Activated naive CD4-positive, alpha-beta T cell treated with anti-CD3 and anti-CD28 coated beads, Interleukin-2, amount 50 U/mL, for 16 hours (primary cell): Measurements from ENCODE around the gene MBD3.

Experiments used
- DNase-seq: peaks from one replicate; pipeline ENCODE4 v3.0.0-alpha.2; 2020

The MBD3 gene

GRCh38 chr19:1618157-1619093 lies 25.8 kb upstream of the MBD3 start:
- peak; percentile 34 for DNase-seq

DNA sequence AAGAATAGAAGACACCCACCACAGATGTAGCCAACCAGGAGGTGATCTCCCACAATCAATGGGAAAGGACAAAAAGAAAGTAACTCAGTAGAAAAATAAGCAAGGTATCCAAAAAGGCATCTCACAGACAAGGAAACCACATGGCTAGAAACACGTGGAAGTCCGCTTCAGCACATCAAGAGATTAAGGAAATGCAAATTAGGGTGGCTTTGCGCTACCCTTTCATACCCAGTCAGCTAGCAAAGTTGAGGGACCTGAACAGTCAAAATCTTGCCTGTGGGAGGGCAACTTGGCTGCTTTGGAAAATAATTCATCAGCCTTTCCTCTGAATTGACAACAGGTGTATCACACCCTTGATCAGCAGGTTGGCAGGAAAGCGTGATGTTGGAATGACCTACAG lies 24.2 kb upstream of the MBD3 start:
- DNase-seq = no peak

DNA sequence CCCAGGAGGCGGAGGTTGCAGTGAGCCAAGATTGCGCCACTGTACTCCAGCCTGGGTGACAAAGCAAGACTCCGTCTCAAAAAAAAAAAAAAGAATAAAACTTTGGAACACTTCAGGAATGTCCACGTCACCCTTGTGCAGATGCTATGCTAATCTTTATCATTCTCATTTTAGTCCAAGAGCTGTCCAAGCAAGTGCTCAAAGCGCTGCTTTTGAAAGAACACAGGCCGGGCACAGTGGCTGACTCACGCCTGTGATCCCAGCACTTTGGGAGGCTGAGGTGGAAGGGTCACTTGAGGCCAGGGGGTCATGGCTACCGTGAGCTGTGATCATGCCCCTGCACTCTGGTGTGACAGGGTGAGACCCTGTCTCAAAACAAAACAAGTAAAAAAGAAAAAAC lies 23.7 kb upstream of the MBD3 start:
- DNase-seq = no peak

DNA sequence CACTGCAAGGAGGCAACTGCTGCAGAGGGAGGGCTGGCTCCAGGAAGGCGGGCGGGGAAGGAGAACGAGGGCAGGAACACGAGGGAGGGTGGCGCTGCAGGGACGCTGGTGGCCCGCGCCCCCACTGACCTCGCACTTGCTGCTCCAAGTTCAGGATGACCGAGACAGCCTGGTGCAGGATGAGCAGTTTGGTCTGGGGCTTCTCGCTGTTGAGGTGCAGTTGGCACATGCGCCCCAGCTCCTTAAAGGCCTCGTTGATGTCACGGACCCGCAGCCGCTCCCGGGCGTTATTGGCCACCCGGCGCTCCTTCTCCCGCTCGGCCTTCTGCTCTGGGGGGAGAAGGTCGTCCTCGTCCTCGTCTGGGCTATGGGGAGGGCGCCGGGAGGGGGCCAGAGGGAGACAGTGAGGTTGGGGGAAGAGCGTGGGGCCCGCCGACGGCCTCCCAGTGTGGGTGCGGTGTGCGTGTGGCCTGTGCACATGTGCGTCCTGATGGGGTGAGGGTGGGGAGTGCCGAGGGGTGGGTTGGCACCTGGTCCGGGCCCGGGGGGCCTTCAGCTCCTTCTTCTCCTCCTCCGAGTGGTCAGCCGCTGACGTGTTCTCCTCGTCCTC lies 22.6 kb upstream of the MBD3 start:
- DNase-seq = no peak

DNA sequence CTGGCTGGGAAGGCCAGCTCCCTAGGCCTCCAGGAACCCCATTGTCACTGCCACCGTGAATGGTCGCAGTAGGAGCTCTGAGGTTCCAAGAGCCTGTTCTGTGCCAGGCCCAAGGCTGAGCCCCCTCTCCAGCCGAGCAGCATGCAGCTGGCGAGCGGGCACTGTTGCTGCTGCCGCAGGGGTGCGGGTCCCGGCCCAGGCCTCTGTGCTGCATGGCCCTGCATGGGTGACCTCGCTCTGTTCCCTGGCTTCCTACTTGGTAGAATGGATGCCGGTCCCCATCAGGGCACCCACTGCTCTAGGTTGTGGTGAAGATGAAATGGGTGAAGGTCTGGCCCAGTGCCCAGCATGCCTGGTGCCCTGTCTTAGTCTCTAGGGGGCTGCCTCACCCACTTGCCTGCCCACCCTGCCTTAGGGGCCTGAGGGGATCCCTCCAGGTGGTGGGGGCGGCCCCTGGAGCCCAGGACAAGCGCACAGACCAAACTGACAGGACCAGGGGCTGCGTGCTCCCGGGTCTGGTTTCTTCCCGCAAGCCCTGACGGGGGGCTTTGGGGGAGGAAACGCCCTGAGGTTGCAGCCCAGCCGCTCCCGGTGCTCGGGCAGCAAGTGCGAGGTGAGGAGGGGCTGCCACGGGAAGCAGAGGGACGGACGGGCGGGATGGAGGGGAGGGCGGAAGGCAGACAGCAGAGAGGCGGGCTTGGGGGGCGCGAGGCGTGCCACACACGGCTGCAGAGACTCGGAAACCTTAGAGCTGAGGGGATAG lies 21.3 kb upstream of the MBD3 start:
- DNase-seq = no peak

- no peak for DNase-seq
Observed at GRCh38 chr19:1613146-1613545, 20.5 kb upstream of the MBD3 start.

DNA sequence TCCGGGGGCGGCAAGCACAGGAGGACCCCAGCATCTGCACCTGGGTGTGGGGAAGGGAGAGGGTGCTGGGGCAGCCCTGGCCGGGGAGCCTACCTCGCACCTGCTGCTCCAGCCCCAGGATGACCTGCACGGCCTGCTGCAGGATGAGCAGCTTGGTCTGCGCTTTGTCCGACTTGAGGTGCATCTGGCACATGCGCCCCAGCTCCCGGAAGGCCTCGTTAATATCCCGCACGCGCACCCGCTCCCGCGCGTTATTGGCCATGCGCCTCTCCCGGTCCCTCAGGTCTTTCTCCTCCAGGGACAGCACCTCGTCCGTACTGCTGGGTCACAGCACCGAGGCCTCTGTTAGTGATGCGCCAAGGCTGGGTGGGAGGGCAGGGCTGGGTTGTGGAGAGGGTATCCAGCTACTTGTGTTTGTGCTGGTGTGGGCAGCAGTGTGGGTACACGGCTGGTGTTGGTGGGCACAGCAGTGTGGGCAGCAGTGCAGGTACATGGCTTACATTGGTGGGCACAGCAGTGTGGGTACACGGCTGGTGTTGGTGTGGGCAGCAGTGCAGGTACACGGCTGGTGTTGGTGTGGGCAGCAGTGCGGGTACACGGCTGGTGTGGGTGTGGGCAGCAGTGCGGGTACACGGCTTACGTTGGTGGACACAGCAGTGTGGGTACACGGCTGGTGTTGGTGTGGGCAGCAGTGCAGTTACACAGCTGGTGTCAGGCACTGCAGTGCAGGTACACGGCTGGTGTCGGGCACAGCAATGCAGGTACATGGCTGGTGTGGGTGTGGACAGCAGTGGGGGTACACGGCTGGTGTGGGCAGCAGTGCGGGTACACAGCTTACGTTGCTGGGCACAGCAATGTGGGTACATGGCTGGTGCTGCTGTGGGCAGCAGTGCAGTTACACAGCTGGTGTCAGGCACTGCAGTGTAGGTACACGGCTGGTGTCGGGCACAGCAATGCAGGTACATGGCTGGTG lies 19.7 kb upstream of the MBD3 start:
- no peak for DNase-seq

DNA sequence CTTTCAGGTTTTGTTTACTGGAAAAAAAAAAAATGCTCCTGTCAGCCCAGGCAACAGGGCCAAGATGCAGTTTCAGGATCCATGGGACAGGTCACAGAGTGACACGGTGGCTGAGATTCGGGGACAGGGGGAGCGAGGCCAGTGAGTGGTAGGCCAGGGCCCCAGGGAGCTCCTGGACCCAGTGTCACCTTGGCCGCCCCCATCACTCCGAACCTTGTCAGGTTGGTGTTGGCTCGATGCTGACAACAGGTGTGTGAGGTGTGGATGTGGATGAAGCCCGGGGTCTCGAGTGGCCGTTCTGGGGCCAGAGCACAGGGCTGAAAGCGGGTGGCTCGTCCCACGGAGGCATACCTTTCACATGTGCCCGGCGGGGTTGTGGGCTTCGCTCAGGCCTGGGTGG lies 18.7 kb upstream of the MBD3 start:
- no peak for DNase-seq

GRCh38 chr19:1610579-1610978 lies 17.9 kb upstream of the MBD3 start:
- DNase-seq = no peak

GRCh38 chr19:1609680-1610474 lies 17.2 kb upstream of the MBD3 start:
- DNase-seq = no peak

- no peak for DNase-seq
Observed at GRCh38 chr19:1609103-1609396, 16.4 kb upstream of the MBD3 start.

DNA sequence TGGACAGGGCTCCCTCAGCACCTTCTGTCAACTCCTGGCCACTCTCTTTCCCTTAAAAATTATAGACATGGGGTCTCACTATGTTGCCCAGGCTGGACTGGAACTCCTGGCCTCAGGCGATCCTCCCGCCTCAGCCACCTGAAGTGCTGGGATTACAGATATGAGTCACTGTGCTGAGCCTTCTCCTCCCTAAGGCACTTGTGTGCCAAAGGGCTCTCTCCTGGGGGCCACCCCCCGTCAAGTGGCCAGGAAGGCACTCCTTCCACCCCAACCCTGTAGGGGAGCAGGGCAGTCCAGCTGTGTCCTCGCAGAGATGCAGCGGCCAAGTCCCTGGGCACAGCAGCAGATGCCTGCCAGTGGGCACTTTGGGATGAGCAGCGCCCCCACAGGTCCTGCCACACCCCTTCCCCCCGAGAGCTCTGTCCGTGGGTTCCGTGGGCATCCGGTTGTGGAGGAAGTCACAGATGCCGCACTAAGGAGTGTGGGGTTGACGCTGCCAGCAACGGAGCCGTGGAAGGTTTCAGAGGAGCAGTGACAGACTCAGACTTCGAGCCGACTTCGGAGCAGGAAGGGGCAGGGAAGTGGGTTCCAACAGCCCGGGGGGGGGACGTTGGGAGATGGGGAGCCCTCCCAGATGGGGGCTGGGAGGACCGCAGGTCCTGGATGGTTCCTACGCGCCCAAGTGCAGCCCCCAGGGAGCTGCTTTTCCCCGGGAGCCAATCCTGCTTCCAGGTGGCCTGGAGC lies 15.9 kb upstream of the MBD3 start:
- peak; percentile 26 for DNase-seq

- no peak for DNase-seq
Observed at GRCh38 chr19:1606138-1606651, 13.5 kb upstream of the MBD3 start.

- peak; percentile 92 for DNase-seq
Observed at GRCh38 chr19:1605236-1606137, 12.8 kb upstream of the MBD3 start, which contains the start of gene UQCR11. TSS of gene UQCR11 (minus strand) at chr19:1605462. CDS start at chr19:1605409, 53 bp downstream.

DNA sequence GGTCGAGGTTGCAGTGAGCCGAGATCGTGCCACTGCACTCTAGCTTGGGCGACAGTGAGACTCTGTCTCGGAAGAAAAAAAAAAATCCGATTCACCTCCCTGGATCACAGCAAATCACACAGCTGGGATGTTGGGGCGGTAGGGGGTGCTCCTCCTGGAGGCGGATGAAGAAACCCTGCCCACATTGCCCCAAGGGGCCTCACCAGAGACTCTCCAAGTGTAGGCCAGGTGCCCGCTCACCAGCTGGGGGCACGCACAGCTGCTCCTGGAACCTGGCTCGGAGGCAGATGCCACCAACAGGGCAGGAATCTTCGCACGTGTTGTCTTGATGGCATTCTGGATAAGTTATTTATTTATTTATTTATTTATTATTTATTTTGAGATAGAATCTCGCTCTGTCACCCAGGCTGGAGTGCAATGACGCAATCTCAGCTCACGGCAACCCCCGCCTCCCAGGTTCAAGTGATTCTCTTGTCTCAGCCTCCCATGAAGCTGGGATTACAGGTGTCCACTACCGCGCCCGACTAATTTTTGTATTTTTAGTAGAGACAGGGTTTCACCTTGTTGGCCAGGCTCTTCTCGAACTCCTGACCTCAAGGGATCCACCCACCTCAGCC lies 9.5 kb upstream of the MBD3 start:
- DNase-seq = no peak

DNA sequence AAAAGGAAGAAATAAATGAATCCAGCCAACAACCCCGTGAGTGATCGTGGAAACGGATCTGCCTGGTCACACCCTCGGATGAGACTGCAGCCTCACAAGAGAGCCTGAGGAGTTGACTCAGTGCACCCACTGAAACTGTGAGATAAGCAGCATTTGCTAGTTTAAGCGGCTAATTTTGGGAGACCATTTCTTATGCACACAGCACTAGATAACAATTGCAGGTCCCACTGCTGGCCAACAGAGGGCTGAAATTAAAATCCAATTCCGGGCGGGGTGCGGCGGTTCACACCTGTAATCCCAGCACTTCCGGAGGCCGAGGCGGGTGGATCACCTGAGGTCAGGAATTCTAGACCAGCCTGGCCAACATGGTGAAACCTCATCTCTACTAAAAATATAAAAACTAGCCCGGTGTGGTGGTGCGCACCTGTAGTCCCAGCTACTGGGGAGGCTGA lies 9.0 kb upstream of the MBD3 start:
- no peak for DNase-seq

GRCh38 chr19:1599460-1599846 lies 6.8 kb upstream of the MBD3 start:
- no peak for DNase-seq

DNA sequence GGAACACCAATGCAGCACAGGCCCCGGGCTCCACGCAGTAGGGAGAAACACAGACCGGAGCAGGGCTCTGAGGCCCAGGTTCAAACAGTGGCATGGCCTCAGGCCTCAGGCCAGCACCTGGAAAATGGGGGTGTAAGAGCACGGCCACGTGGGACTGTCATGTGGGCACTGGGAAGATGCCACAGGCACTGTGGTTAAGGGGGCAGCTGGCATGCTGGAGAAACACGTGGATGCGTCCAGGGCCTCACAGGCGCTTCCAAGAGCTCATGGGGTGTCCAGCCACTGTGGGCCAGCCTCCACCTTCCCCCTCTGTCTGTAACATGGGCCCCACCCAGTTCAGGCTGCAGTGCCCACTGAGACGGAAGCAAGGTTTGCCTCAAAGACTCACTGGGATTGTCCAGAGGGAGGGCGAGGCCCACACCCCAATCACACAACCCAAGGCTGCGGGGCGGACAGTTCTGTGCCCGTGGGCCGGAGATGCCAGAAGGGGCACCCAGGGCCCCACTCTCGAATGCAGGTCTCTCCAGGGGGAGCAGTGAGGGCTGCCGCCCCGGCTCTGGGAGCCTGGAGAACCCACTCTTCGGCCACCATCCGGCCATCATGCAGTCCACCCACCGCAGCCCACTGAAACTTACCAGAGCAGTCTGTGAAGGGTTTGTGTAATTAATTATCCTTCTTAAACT lies 6.3 kb upstream of the MBD3 start:
- no peak for DNase-seq

- DNase-seq = no peak
Observed at GRCh38 chr19:1593501-1593772, 772 bp upstream of the MBD3 start.
